RWPE2 (cell line): ENCODE data around the gene ASH1L.
"Not testable (repeated sequence)": the region's sequence is repeated elsewhere in the genome, so short reads cannot be mapped to it uniquely, and the experiment has no call there.

ENCODE experiments used
- ATAC-seq: fragments of 200-7000 bp; cut with Tn5 transposase; 3 replicates; pipeline ENCODE4 v1.9.1; 2021; ENCODE audit warnings: low read depth
- DNase-seq: peaks from one replicate; pipeline ENCODE4 v3.0.0-alpha.2; 2020; ENCODE audit warnings: low spot score
- H3K27ac ChIP-seq: fragments of 450-650 bp; 2 replicates; pipeline ENCODE4 v1.5.1; 2017; ENCODE audit warnings: mild to moderate bottlenecking; ENCODE audit not compliant: poor library complexity, severe bottlenecking
- H3K27me3 ChIP-seq: fragments of 250-450 bp; sonication (Bioruptor Pico); 2 replicates; pipeline ENCODE4 v1.5.1; 2021; ENCODE audit warnings: mild to moderate bottlenecking, moderate library complexity; ENCODE audit not compliant: insufficient read depth, poor library complexity, severe bottlenecking
- H3K36me3 ChIP-seq: fragments of 250-450 bp; sonication (Bioruptor Pico); 2 replicates; pipeline ENCODE4 v1.5.1; 2020; ENCODE audit warnings: low read depth, mild to moderate bottlenecking, moderate library complexity
- H3K4me1 ChIP-seq: fragments of 250-450 bp; sonication (Bioruptor Pico); 2 replicates; pipeline ENCODE4 v1.5.1; 2021; ENCODE audit warnings: mild to moderate bottlenecking, moderate library complexity; ENCODE audit not compliant: insufficient read depth, poor library complexity, severe bottlenecking
- H3K4me3 ChIP-seq: fragments of 250-450 bp; sonication (Bioruptor Pico); 2 replicates; pipeline ENCODE4 v1.5.1; 2021; ENCODE audit warnings: mild to moderate bottlenecking, moderate library complexity; ENCODE audit not compliant: severe bottlenecking
- H3K9me3 ChIP-seq: fragments of 250-450 bp; sonication (Bioruptor Pico); 2 replicates; pipeline ENCODE4 v1.5.1; 2021; ENCODE audit warnings: mild to moderate bottlenecking, moderate library complexity; ENCODE audit not compliant: severe bottlenecking
- CTCF ChIP-seq: fragments of 450-650 bp; IDR thresholded peaks from one replicate; pipeline ENCODE4 v1.5.1; 2017; ENCODE audit warnings: mild to moderate bottlenecking, moderate library complexity; ENCODE audit not compliant: poor library complexity, severe bottlenecking

ASH1L gene

GRCh38 chr1:155522069-155522468, 40.5 kb downstream of the ASH1L start:
- DNase-seq: no peak
- peaks cover 27% of the 10 kb centered on the region for H3K36me3 ChIP-seq
- H3K27me3 ChIP-seq: no peaks in the 10 kb centered on the region
- H3K9me3 ChIP-seq: no peaks in the 10 kb centered on the region
- H3K27ac ChIP-seq: no peak overlapping the region
- ATAC-seq: no peak
- H3K4me3 ChIP-seq: no peak overlapping the region
- no peaks in the 10 kb centered on the region for H3K4me1 ChIP-seq
- TF ChIP-seq CTCF: no peak

- no peak for TF ChIP-seq CTCF
- Histone ChIP-seq H3K27me3 (no peaks in the 10 kb centered on the region), H3K4me3 (no peak overlapping the region), H3K4me1 (no peaks in the 10 kb centered on the region), H3K36me3 (peaks cover 27% of the 10 kb centered on the region), H3K27ac (no peak overlapping the region), H3K9me3 (no peaks in the 10 kb centered on the region)
- DNase-seq (no peak), ATAC-seq (no peak)
These were observed 44.1 kb downstream of the ASH1L start for GRCh38 chr1:155518484-155518883.

- no peak for DNase-seq
- Histone ChIP-seq H3K4me1 (no peaks in the 10 kb centered on the region), H3K9me3 (no peaks in the 10 kb centered on the region), H3K36me3 (peaks cover 11% of the 10 kb centered on the region), H3K27ac (no peak overlapping the region), H3K27me3 (no peaks in the 10 kb centered on the region), H3K4me3 (no peak overlapping the region)
- no peak for ATAC-seq
- no peak for TF ChIP-seq CTCF
These were observed 47.9 kb downstream of the ASH1L start for GRCh38 chr1:155514582-155515187.

- DNase-seq: no peak
- Histone ChIP-seq H3K27ac (no peak overlapping the region), H3K27me3 (no peaks in the 10 kb centered on the region), H3K36me3 (peaks cover 3% of the 10 kb centered on the region; the same call in 1 of the 2 replicates), H3K4me3 (no peak overlapping the region), H3K4me1 (no peaks in the 10 kb centered on the region), H3K9me3 (no peaks in the 10 kb centered on the region)
- ATAC-seq: peak; percentile 57; the same call in 1 of the 3 replicates
- TF ChIP-seq CTCF: no peak
These were observed 49.2 kb downstream of the ASH1L start for GRCh38 chr1:155513300-155513916.

GRCh38 chr1:155511385-155511784, 51.2 kb downstream of the ASH1L start:
- H3K27ac ChIP-seq, H3K27me3 ChIP-seq, H3K4me3 ChIP-seq, H3K36me3 ChIP-seq, ATAC-seq, H3K9me3 ChIP-seq, H3K4me1 ChIP-seq, DNase-seq: not testable (repeated sequence)
